A549 (cell line): Measurements from ENCODE around the gene NSUN3.

Source experiments
- CEBPB ChIP-seq, 2 experiments: fragments of >200 bp in 1 of 2; sonication (Bioruptor Twin) in 1 of 2; formaldehyde crosslinking in 1 of 2; IDR thresholded peaks; 2 replicates each; pipeline ENCODE4 v1.6.1; 2012 to 2016
- CTCF ChIP-seq: fragments of >200 bp; sonication (Bioruptor Twin); formaldehyde crosslinking; IDR thresholded peaks from 3 replicates; pipeline ENCODE4 v1.5.1; 2016
- ELK1 ChIP-seq: fragments of 150-350 bp; IDR thresholded peaks from 2 replicates; pipeline ENCODE4 v1.6.1; 2014; ENCODE audit warnings: low read depth, mild to moderate bottlenecking, low read length
- EP300 ChIP-seq, 2 experiments: fragments of >200 bp; sonication (Bioruptor Twin); formaldehyde crosslinking; IDR thresholded peaks; 2 replicates in 1 of 2; 3 replicates in 1 of 2; pipeline ENCODE4 v1.6.1; 2016 to 2017
- KDM1A ChIP-seq: fragments of 200-600 bp; sonication (generic); IDR thresholded peaks from 2 replicates; pipeline ENCODE4 v1.6.1; 2016; ENCODE audit warnings: low read depth, mild to moderate bottlenecking
- MAZ ChIP-seq: fragments of 150-350 bp; IDR thresholded peaks from 2 replicates; pipeline ENCODE4 v1.6.1; 2014; ENCODE audit warnings: antibody characterized with exemption, low read depth, low read length, borderline replicate concordance
- NR3C1 ChIP-seq: fragments of >200 bp; sonication (Bioruptor Twin); formaldehyde crosslinking; IDR thresholded peaks from 3 replicates; pipeline ENCODE4 v1.6.1; 2017
- PBX3 ChIP-seq: IDR thresholded peaks from 2 replicates; pipeline ENCODE4 v1.6.1; 2012
- POLR2A ChIP-seq: IDR thresholded peaks from 2 replicates; pipeline ENCODE4 v1.6.1; 2012; ENCODE audit warnings: mild to moderate bottlenecking, low read length
- POLR2AphosphoS2 ChIP-seq: conservative IDR thresholded peaks from 2 replicates; pipeline ENCODE4 v1.6.1; 2012; ENCODE audit warnings: low read length, improper control_type of control experiment, inconsistent platforms
- USF2 ChIP-seq: fragments of 450-650 bp; IDR thresholded peaks from 2 replicates; pipeline ENCODE4 v1.6.1; 2014; ENCODE audit warnings: antibody characterized with exemption
- ZNF302 ChIP-seq: fragments of 250-450 bp; sonication (Bioruptor Pico); IDR thresholded peaks from 2 replicates; pipeline ENCODE4 v1.9.0; 2021; ENCODE audit warnings: inconsistent platforms, mild to moderate bottlenecking, moderate library complexity

GRCh38 chr3:94066506-94067500 lies 3.9 kb downstream of the NSUN3 start:
- TF ChIP-seq CTCF (no peak), KDM1A (no peak), POLR2A (no peak), POLR2AphosphoS2 (no peak), USF2 (no peak), CEBPB (IDR thresholded peaks at IDR 0.05) (no peak), PBX3 (no peak), NR3C1 (no peak), ZNF302 (CRISPR knock-in tag) (no peak), EP300 (IDR thresholded peaks at IDR 0.05) (no peak), ELK1 (no peak), MAZ (no peak)
